Astrocyte (in vitro differentiated cells and primary cell): Measurements from ENCODE around the gene ACTN4.

Experiments
- EZH2 ChIP-seq: IDR thresholded peaks from 2 replicates; pipeline ENCODE4 v1.6.1; 2012; ENCODE audit warnings: mild to moderate bottlenecking, low read length, inconsistent platforms; ENCODE audit not compliant: insufficient read depth
- TF ChIP-seq, protein P1 (sequence below): IDR thresholded peaks from 2 replicates; pipeline ENCODE4 v1.5.1; 2011; ENCODE audit warnings: low read depth, mild to moderate bottlenecking, inconsistent platforms, low read length, moderate library complexity; ENCODE audit not compliant: insufficient read depth

DNA sequence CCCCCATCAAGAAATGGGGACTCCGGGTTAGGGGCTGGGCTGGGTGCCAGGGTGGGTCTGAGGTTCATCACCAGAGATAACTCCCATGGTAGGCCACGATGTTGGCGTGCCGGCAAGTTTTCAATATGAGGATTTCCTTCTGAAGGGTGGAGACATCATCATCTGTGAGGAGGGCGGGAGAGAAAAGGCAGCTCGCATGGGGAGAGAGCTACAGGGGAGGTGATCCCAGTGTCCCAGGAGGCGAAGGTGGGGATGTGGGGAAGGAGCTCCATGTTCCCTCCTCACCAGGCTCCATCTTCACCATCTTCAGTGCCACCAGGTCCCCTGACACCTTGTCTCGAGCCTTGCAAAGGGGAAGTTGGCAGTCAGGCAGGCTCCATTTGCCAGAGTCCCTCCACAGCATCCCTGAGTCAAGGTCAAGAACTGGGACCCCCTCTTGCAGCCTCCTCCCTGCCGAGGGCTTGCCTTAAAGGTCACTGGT, 30.1 kb upstream of the ACTN4 start:
- TF ChIP-seq, protein P1, sequence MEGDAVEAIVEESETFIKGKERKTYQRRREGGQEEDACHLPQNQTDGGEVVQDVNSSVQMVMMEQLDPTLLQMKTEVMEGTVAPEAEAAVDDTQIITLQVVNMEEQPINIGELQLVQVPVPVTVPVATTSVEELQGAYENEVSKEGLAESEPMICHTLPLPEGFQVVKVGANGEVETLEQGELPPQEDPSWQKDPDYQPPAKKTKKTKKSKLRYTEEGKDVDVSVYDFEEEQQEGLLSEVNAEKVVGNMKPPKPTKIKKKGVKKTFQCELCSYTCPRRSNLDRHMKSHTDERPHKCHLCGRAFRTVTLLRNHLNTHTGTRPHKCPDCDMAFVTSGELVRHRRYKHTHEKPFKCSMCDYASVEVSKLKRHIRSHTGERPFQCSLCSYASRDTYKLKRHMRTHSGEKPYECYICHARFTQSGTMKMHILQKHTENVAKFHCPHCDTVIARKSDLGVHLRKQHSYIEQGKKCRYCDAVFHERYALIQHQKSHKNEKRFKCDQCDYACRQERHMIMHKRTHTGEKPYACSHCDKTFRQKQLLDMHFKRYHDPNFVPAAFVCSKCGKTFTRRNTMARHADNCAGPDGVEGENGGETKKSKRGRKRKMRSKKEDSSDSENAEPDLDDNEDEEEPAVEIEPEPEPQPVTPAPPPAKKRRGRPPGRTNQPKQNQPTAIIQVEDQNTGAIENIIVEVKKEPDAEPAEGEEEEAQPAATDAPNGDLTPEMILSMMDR, result no peak
- TF ChIP-seq EZH2, result no peak
